NCI-H82 (cell line): ENCODE measurements around the gene FGR.
"Not testable (repeated sequence)": the region's sequence is repeated elsewhere in the genome, so short reads cannot be mapped to it uniquely, and the experiment has no call there.

Experiments
- DNase-seq: peaks from one replicate; lab custom pipeline; 2025; lab: John Stamatoyannopoulos, UW

Gene FGR

DNA sequence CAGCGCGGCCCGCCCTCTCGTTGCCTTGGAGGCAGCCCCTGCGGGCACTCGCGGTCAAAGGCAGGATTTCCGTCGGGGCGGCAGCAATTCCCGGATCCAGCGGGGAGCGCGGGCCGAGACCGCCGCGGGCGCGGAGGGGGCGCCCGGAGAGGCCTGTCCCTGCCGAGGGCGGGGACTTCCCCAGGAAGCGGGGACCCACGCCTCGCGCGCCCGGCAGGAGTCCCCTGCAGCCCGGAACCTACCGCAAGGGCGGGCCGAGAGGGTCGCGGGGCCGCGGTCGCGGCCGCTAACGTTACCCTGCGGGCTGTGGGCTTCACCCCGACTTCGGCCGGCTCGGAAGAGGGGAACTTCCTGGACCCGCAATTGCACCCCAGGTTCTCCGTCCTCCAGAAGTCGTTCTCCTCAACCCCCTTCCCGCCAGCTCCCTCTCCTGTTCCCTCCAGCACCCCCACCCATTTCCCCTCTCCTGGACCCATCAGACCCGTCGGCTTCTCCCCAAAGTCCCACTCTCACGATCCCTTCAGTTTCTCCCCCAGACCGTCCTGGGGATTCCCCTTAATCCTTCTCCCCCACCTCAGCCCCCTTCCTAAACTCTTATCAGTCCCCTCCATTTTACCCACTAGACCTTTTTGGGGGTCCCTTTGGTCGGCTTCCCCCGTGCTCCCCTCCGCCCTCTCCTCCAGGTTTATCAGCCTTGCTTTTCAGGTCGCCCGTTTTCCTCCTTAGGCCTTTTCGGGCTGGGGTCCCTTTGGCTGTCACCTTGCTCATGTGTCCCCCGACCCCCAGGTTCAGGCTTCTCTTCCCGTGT lies 604 bp downstream of the FGR start:
- DNase-seq = no peak

DNA sequence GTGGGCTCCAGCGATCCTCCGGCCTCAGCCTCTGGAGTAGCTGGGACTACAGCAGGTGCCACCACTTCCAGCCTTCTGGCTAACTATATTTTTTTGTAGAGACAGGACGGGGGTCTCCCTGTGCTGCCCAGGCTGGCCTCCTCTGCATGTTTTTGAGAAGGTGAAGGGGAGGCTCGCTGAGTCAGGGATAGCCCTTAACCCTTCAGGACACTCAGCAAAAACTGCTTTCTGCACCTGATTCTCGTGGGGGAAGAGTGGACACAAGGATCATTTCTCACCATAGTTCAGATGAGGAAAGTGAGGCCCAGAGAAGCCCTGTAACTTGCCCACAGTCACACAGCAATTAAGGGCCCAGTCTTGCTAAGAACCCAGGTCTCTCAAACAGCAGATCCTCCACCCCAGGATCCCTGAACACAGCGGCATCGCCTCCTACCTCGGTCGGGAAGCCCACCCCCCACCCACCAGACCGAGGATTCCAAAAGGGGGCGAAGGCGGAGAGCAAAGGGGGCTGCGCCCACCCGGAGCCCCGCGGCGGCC lies 1.3 kb downstream of the FGR start:
- no peak for DNase-seq

DNA sequence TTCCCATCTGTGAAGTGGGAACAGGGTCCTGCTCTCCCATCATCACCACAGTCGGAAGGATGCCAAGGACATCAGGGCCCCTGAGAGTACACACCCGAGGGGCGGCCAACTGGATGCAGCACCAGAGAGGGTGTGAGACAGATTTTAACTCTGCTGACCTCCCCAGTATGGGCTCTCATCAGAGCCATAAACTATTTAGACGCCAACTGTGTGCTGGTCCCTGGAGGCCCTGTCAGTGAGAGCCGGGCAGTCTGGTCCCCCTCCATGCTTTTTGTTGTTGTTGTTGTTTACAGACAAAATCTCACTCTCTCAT lies 1.7 kb downstream of the FGR start:
- DNase-seq = no peak

DNA sequence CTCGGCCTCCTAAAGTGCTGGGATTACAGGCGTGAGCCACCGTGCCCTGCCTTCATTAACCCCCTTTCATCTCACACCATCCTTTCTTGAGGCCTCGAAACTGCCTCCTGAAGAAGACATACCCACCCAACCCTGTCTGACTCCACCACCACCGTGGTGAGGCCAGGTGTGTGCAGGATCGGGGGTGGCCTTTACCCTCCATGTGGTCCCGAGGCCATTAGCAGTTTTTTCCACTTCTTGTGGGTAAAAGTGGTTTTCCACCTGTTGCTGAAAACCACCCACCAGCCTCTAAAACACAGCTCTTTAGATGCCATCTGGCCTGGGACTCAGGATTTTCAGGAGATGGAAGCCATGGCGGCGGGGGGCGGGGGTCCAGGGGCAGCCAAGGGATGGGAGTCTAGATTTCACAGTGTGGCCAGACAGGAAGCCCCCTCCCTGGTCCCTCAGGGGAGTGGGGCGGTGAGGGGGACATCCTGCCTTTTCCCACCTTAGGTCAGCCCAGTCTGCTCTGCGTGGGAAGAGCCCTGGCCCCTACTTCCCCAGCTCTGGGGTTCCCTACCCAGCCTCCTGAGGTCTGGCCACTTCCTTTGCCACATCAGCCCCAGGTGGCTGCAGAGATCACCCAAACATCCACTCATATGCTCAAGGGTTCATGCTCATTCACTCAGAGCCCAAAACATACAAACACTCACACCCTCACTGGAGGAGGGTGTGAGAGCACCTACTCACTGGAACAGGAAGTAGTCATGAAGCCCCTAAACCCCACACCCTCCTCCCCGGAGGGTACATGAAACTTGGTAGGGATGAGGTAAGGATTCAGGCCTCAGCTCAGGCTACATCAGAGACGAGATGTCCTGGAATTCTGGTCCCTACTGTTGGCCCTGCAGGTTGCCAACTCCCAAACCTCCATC lies 2.3 kb downstream of the FGR start:
- no peak for DNase-seq

DNA sequence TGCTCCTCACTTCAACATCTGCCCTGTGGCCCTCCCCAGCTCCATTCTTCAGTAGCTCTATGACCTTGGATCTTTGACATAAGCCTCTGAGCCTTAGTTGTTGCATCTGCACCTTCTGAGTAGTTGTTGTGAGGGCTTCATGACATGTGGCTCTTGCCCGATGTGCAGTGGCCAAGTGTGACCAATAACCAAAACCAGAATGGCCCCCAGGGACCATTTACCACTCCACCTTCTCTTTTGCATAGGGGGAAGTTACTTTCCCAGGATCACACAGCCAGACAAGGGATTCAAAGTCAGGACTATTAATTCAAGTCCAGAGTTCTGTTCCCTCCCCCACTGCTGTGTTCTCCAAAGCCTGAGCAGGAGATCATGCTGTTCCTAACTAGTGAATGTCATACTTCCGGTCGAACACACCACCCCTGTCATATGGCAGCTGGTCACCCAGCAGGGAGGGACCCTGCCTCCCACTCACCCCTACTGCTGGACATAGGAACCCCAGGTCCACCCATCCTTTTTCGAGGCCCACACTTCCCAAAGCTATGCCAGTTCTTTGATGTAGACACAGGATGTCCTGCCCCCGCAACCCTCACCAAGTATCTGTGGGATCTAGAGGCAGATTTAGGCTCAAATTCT lies 4.0 kb downstream of the FGR start:
- DNase-seq = no peak

DNA sequence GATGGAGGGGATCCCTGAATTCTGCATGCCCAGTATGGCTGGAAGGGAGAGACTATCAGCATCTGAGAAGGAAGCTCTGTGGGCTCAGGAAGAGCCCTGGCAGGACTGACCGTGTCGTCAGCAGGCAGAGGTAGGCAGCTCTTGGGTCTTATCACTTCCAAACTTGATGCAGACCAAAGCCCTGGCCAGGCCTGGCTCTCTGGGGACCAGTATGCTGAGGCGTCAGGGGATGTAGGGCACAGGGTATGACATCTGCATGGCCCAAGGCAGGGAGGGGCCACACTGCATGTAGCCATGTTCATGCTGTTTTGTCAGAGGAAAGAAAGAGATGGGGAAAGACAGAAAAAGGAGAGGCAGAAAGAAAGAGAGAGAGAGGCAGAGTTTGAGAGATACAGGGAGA lies 6.3 kb downstream of the FGR start:
- no peak for DNase-seq

DNA sequence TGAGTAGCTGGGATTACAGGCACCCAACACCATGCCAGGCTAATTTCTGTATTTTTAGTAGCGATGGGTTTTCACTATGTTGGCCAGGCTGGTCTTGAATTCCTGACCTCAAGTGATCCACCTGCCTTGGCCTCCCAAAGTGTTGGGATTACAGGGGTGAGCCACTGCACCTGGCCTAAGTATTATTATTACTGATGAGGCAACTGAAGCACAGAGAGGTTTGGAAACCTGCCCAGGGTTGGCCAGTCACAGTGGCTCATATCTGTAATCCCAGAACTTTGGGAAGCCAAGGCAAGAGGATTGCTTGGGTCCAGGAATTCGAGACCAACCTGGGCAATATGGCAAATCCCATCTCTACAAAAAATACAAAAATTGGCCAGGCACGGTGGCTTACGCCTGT lies 7.3 kb downstream of the FGR start:
- DNase-seq = not testable (repeated sequence)

DNA sequence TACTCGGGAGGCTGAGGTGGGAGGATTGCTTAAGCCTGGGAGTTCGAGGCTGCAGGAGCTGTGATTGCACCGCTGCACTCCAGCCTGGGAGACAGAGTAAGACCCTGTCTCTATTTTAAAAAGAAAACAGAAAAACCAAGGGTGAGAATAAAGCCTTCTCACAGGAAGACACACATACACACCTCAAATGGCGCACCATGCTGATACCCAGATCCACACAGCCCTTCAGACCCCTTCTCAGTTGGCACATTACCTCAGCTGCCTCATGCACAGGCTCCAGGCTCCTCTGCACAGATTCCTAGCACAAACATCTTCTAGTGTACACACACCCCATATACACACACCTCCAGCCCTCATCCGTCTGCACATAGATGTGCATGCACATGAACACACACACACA lies 7.9 kb downstream of the FGR start:
- DNase-seq = no peak

DNA sequence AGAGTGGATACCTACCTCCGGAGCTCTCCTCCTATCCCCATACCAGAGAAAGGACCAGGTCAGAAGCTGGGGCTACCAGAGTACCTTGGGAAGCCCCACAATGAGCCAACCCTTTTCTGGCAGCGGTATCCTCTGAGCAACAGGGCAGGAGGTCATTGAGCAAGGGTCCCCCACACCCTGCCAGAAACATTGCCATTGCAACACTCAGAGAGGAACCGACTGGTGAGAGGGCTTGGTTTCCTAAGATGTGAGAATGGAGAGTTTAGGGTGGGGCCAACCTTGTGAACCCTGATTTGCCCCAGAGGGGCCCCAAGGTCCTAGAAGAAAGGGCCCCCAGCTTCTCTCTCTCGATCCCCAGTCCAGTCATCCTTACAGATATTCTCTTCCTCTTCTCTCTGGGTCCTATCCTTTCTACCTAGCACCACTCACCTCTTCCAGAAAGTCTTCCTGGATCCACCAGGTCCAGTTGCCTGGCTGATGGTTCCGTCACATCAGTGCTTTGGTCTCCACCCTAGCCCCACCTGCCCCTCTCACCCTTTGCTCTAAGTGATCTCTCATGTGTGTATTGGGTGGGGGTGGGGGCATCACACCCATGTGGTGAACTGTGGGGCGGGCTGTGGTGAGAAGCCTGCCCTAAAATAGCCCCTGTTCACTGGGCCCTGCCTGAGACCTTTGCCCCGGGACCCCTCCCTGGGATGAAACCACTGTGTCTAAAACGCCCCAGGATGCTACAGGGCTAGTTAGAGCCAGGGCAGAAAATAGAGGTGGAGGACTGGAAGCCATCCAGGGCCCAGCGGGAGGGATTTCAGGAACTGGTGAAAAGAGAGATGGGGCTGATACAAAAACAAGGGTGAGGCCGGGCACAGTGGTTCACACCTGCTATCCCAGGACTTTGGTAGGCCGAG lies 8.7 kb downstream of the FGR start:
- DNase-seq = no peak

DNA sequence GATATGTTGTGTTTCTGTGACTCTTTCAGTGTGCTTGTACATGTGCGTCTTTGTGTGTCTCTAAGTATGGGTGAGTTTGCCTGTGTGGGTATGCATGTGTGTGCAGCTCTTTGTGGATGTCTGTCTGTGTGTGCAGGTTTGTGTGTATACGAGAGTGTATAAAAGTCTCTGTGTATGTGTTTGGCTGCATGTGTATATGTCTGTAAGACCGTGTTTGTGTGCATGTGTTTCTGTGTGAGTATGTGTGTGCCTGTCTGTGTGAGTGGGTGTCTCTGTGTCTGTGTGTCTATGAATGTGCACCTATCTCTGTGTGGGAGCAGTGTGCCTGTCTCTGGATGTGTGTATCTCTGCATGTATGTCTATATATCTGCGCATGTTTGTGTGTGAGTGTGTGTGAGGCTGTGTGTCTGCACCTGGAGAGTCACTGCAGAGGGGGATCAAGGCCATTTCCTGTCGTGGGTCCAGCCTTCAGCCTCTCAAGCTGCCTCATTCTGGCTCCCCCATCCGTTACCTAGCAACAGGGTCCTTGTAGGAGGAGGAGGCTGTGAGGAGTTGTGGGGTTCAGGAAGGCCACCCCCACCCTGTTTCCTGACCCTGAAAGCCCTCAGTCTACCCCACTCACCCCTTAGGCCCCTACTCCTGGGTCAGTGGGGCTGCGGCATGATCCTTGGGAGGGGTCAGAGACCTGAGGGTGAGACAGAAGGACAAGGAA lies 10.4 kb downstream of the FGR start:
- DNase-seq = peak; percentile 52

DNA sequence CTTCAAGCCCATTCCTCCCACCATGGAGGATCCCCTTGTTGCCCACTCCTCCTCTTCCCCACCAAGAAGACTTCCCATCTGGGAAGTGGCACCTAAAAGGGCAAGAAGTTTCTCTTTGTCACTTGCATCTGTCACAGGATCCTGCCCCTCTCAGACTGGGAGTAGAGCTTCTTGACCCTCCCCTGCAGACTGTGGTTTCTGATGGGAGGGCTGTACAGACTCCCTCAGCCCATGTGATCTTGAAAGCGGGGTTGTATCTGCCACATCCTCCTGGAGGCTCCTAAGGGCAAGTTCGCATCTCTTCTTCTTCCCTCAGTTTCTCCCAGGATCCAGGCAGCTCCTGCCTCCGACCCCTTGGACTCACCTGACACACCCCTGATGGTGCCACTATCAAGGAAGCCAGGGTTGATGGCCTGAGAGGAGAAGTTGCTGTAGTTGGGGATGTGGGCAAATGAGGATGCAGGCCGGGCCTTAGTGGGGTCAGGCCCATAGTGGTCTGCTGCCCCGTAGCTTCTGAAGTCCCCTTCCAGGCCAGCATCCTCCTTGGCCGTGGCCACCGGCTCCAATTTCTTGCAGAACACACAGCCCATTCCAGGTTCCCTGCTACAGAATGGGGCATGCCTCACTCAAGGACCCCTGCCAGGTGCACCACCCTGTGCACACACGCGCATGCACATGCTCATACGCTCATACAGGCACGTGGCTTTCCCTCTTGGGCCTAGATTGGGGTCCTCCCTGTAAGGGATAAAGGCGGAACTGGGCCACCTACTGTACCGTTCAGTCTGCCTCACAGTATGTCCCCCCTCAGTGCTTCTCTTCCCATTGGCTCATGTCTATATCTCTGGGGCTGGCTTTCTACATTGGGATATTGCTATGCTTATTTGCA lies 11.4 kb downstream of the FGR start:
- no peak for DNase-seq

DNA sequence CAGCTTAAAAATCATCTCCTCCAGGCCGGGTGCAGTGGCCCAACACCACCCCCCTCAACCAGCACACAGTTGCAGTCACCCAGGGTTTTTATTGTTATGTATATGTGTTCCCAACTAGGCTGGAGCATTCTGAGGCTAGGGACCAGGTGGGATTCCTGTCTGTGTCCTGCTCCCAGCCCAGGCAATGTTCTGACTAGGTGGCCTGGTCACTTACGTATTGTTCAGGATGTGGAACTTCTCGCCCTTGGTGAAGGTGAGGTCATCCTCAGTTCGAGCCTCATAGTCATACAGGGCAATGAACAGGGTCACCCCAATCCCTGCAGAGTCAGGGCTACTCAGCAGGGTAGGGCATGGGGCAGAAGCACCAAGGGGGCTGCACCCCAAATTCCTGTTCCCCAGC lies 12.2 kb downstream of the FGR start:
- DNase-seq = no peak

DNA sequence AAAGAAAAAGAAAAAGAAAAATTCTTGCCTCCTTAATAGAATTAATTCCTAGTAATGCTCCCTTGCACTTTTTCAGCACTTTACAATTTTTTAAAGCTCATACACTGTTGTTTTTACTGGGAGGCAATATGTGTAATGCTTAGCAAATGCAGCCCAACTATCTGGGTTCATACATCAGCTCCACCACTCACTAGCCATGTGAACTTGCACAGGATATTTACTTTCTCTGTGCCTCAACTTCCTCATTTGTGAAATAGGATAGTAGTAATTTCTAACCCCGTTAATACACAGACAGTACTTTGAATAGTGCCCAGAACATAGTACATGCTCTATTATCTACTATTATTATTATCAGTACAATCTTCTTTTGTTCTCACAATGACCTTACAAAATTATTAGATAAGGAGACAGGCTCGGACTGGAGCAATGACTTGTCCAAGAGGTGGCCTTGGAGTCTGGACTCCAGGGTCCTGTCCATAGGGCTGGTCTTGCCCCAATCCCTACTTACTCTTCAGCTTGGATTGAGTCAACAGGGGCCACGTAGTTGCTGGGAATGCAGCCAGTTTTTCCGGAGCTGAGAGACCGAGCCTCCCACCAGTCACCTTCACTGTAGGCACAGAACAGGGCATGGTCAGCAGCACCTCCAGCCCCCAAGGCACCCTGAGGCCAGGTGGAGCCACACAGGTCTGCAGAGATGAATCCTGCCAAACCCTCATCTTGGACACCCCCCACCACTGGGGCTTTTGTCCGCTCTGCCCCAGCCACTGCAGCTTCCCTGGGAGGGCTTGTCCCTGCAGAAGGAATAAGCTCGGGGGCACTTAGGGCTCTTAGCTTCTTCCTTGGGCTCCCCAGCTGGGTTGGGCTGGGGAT lies 13.7 kb downstream of the FGR start:
- no peak for DNase-seq

DNA sequence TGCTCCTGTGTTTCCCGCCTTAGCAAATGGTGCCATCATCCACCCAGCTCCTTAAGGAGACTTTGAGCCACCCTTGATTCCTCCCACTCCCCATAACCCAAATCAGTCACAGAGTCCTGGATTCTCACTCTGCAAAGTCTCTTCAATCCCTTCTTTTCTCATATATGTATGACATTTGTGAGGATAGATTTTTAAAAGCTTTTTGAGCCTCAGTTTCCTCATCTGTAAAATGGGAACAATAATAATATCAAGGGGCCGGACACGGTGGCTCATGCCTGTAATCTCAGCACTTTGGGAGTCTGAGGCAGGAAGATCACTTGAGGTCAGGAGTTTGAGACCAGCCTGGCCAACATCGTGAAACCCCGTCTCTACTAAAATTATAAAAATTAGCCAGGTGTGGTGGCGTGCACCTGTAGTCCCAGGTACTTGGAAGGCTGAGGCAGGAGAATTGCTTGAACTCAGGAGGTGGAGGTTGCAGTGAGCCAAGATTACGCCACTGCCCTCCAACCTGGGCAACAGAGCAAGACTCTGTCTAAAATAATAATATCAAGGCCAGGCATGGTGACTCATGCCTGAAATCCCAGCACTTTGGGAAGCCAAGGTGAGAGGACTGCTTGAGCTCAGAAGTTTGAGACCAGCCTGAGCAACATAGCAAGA lies 15.1 kb downstream of the FGR start:
- not testable (repeated sequence) for DNase-seq

DNA sequence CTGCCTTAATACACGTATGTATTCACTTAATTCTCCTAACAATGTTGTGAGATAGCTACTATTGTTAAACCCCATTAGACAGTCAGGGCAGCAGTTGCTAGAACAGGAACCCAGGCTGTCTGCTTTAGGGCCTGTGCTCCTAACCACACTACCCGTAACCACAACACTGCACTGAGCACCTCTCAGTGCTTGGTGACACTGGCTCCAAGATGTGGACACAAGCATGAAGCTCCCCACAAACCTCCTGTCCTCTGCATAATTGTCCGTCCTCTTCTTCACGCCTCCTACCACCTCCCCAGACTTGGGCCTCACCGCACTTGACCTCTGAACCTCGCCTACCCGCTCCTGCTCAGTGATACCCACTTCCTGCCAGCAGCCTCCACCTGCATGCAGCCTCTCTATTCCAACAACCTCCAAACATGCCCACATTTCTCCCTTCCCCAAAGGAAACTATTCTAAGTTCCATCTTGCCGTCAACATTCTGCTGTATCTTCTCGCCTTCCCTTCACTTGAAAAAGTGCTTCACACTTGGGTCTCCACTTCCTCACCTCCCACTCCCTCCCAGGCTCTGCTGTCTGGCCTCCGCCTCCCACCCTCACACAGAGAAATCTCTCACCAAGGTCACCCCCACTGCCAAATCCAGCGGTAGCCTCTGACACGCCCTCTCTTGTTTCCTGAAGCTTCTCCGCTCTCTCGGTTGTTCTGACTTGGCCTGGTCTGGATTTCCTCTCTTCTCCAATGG lies 16.5 kb downstream of the FGR start:
- no peak for DNase-seq

DNA sequence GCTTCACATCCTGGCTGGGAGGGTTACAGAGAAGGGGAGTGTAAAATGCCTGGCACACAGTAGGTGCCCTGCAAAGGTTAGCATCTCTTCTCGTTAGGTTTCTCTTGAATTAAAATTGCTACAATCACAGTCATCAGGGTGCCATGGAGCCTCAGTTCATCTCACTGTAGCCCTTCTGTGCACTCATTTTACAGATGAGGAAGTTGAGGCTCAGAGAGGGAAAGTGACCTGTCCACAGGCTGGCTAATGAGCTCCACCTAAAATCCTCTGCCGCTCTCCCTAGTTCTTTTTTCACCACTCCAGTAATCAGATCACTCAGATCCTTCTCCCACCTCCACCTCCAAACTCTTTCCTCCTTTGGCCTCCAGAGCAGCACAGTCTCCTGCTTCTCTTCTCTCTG lies 17.6 kb downstream of the FGR start:
- no peak for DNase-seq

DNA sequence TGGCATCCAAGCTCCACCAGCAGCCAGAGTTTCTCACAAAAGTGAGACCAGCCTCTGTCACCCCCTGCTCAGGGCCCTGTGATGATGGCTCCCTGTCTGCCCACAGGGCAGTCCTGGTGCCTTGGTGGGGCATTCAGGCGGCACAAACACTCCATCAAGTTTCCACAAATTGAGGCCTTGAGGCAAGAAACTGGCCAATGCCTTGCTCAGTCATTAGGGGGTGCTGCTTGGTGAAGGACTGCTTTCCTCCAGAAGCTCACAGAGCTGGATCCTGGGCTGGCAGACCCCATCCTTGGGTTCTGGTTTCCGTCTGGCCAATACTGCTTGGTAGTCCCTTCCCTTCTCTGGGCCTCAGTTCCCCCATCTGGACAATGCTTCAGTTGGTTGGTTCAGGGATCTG lies 18.5 kb downstream of the FGR start:
- DNase-seq = no peak
